DMS 273 (cell line): ENCODE results near the gene PIGR.

Source experiments
- DNase-seq: peaks from one replicate; lab custom pipeline; 2025; ENCODE audit not compliant: unreplicated experiment; lab: John Stamatoyannopoulos, UW

Gene PIGR

GRCh38 chr1:206946261-206946660, at the start of gene PIGR:
Gene PIGR (minus strand): TSS chr1:206946466. CDS start chr1:206940531, 5,935 bp downstream.
- DNase-seq: no peak

GRCh38 chr1:206992790-206993189, 46.5 kb upstream of the PIGR start:
- DNase-seq: no peak

GRCh38 chr1:206987873-206988272, 41.6 kb upstream of the PIGR start:
- DNase-seq: no peak

GRCh38 chr1:206986885-206987284, 40.6 kb upstream of the PIGR start:
- no peak for DNase-seq

GRCh38 chr1:206986402-206986801, 40.1 kb upstream of the PIGR start:
- no peak for DNase-seq

GRCh38 chr1:206985162-206985749, 39.0 kb upstream of the PIGR start:
- DNase-seq: no peak

- DNase-seq: peak; percentile 77
Observed at GRCh38 chr1:206982216-206982615, 36.0 kb upstream of the PIGR start.

GRCh38 chr1:206979379-206980043, 33.2 kb upstream of the PIGR start:
- DNase-seq: peak; percentile 41

GRCh38 chr1:206978259-206978658, 32.0 kb upstream of the PIGR start:
- no peak for DNase-seq

- peak; percentile 76 for DNase-seq
Observed at GRCh38 chr1:206975306-206975705, 29.0 kb upstream of the PIGR start.

GRCh38 chr1:206974140-206974539, 27.9 kb upstream of the PIGR start:
- DNase-seq: no peak

GRCh38 chr1:206972728-206973127, 26.5 kb upstream of the PIGR start:
- no peak for DNase-seq

- DNase-seq: no peak
Observed at GRCh38 chr1:206971029-206971655, 24.9 kb upstream of the PIGR start.

- DNase-seq: peak; percentile 62
Observed at GRCh38 chr1:206970446-206970845, 24.2 kb upstream of the PIGR start, which contains the start of gene FCAMR. Gene FCAMR (minus strand): TSS chr1:206970460. CDS start chr1:206970125, 335 bp downstream.

- no peak for DNase-seq
Observed at GRCh38 chr1:206969090-206969489, 22.8 kb upstream of the PIGR start.

GRCh38 chr1:206967096-206967849, 21.0 kb upstream of the PIGR start:
- DNase-seq: no peak

- no peak for DNase-seq
Observed at GRCh38 chr1:206965781-206966180, 19.5 kb upstream of the PIGR start.

GRCh38 chr1:206963740-206964139, 17.5 kb upstream of the PIGR start:
- DNase-seq: no peak

GRCh38 chr1:206963119-206963712, 16.9 kb upstream of the PIGR start:
- DNase-seq: no peak

GRCh38 chr1:206962272-206962671, 16.0 kb upstream of the PIGR start:
- no peak for DNase-seq

- DNase-seq: no peak
Observed at GRCh38 chr1:206961668-206962067, 15.4 kb upstream of the PIGR start.
